BE2C (cell line): Measurements from ENCODE around the gene GLMP.

Experiments used
- DNase-seq: peaks from one replicate; pipeline ENCODE4 v3.0.0-alpha.2; 2020
- H3K27me3 ChIP-seq: fragments of 250-450 bp; sonication (Bioruptor Pico); 2 replicates; pipeline ENCODE4 v1.5.1; 2020; ENCODE audit warnings: mild to moderate bottlenecking
- H3K36me3 ChIP-seq: fragments of 250-450 bp; sonication (Bioruptor Pico); 2 replicates; pipeline ENCODE4 v1.5.1; 2020; ENCODE audit warnings: mild to moderate bottlenecking
- H3K4me1 ChIP-seq: fragments of 250-450 bp; sonication (Bioruptor Pico); 2 replicates; pipeline ENCODE4 v1.5.1; 2020
- H3K4me3 ChIP-seq: 2 replicates; pipeline ENCODE4 v1.5.1; 2011; ENCODE audit warnings: low read depth, low read length
- H3K9me3 ChIP-seq: fragments of 250-450 bp; sonication (Bioruptor Pico); 2 replicates; pipeline ENCODE4 v1.5.1; 2020
- CTCF ChIP-seq: IDR thresholded peaks from 2 replicates; pipeline ENCODE4 v1.5.1; 2012; ENCODE audit warnings: mild to moderate bottlenecking, low read depth, low read length

Gene GLMP

GRCh38 chr1:156279837-156280236 is 15.6 kb downstream of the GLMP start:
- no peak overlapping the region for H3K4me3 ChIP-seq
- TF ChIP-seq CTCF = no peak
- peaks cover 5% of the 10 kb centered on the region; the same call in 1 of the 2 replicates for H3K4me1 ChIP-seq
- H3K9me3 ChIP-seq = no peaks in the 10 kb centered on the region
- no peak for DNase-seq
- H3K27me3 ChIP-seq = no peaks in the 10 kb centered on the region
- H3K36me3 ChIP-seq = peaks cover 62% of the 10 kb centered on the region

- TF ChIP-seq CTCF = no peak
- no peak overlapping the region for H3K4me3 ChIP-seq
- no peaks in the 10 kb centered on the region for H3K27me3 ChIP-seq
- no peak for DNase-seq
- H3K4me1 ChIP-seq = peaks cover 5% of the 10 kb centered on the region; the same call in 1 of the 2 replicates
- H3K9me3 ChIP-seq = no peaks in the 10 kb centered on the region
- peaks cover 91% of the 10 kb centered on the region for H3K36me3 ChIP-seq
Observed at GRCh38 chr1:156276966-156277381, 18.5 kb downstream of the GLMP start.

GRCh38 chr1:156276532-156276931 is 18.9 kb downstream of the GLMP start:
- Histone ChIP-seq H3K27me3 (no peaks in the 10 kb centered on the region), H3K36me3 (peaks cover 95% of the 10 kb centered on the region), H3K9me3 (no peaks in the 10 kb centered on the region), H3K4me3 (no peak overlapping the region), H3K4me1 (peaks cover 5% of the 10 kb centered on the region; the same call in 1 of the 2 replicates)
- no peak for DNase-seq
- TF ChIP-seq CTCF = no peak

- no peaks in the 10 kb centered on the region for H3K9me3 ChIP-seq
- DNase-seq = no peak
- no peak overlapping the region for H3K4me3 ChIP-seq
- peaks cover 97% of the 10 kb centered on the region for H3K36me3 ChIP-seq
- no peak for TF ChIP-seq CTCF
- no peaks in the 10 kb centered on the region for H3K27me3 ChIP-seq
- H3K4me1 ChIP-seq = no peaks in the 10 kb centered on the region
Observed at GRCh38 chr1:156270314-156270713, 25.2 kb downstream of the GLMP start.

GRCh38 chr1:156268336-156268735 is 27.1 kb downstream of the GLMP start:
- Histone ChIP-seq H3K4me1 (no peaks in the 10 kb centered on the region), H3K9me3 (no peaks in the 10 kb centered on the region), H3K27me3 (no peaks in the 10 kb centered on the region), H3K36me3 (peaks cover 96% of the 10 kb centered on the region), H3K4me3 (no peak overlapping the region)
- TF ChIP-seq CTCF = no peak
- DNase-seq = no peak

- TF ChIP-seq CTCF = no peak
- no peak overlapping the region for H3K4me3 ChIP-seq
- H3K27me3 ChIP-seq = no peaks in the 10 kb centered on the region
- no peak for DNase-seq
- H3K4me1 ChIP-seq = no peaks in the 10 kb centered on the region; the same call in 1 of the 2 replicates
- H3K36me3 ChIP-seq = peaks cover 94% of the 10 kb centered on the region
- H3K9me3 ChIP-seq = no peaks in the 10 kb centered on the region
Observed at GRCh38 chr1:156266051-156266450, 29.4 kb downstream of the GLMP start.
